ENCODE measurements around the gene NUP35. TPM values are rescaled to one million over a fixed set of nuclear protein-coding genes. Genes with fewer than 3 reads are reported as not detected.

NUP35 gene
- total RNA-seq, 4 donors from 2014 or later, result 10.5 to 18.4 (median 13.7) TPM

DNA sequence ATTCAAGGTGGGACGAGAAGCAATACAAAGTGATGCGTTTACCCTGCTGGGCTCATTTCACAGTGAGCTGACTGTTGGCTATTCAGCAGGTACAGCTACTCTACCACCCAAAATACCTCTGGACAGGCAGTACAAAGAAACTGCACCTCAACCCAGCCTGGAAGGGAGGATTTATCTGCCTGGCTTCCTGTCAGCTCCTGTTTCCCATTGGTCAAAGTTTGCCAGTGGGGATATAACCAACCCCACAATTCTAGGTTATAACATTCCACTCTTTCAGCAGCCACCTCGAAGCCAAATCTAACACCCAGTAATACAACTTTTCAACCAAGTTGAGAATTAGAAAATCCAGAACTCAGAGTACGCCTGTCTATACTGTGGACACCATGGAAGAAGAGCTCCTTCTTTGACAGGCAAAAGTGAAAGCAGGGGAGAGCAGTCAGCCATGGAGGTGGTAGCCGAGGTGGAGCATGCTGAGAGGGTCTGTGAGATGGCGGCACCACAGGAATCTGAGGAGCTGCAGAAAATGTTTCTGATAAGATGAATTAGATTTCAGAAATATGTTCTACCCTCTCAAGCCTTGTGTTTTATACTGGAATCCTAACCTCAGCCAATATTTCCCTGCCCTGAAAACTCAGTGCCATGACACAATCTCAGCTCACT lies 34.9 kb upstream of the NUP35 start:
- ATAC-seq (ENCODE audit: low FRiP score) (no peak), DNase-seq (ENCODE audit: low spot score) (no peak)
- TF ChIP-seq, protein P1, sequence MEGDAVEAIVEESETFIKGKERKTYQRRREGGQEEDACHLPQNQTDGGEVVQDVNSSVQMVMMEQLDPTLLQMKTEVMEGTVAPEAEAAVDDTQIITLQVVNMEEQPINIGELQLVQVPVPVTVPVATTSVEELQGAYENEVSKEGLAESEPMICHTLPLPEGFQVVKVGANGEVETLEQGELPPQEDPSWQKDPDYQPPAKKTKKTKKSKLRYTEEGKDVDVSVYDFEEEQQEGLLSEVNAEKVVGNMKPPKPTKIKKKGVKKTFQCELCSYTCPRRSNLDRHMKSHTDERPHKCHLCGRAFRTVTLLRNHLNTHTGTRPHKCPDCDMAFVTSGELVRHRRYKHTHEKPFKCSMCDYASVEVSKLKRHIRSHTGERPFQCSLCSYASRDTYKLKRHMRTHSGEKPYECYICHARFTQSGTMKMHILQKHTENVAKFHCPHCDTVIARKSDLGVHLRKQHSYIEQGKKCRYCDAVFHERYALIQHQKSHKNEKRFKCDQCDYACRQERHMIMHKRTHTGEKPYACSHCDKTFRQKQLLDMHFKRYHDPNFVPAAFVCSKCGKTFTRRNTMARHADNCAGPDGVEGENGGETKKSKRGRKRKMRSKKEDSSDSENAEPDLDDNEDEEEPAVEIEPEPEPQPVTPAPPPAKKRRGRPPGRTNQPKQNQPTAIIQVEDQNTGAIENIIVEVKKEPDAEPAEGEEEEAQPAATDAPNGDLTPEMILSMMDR (IDR thresholded peaks at IDR 0.05), result no peak

DNA sequence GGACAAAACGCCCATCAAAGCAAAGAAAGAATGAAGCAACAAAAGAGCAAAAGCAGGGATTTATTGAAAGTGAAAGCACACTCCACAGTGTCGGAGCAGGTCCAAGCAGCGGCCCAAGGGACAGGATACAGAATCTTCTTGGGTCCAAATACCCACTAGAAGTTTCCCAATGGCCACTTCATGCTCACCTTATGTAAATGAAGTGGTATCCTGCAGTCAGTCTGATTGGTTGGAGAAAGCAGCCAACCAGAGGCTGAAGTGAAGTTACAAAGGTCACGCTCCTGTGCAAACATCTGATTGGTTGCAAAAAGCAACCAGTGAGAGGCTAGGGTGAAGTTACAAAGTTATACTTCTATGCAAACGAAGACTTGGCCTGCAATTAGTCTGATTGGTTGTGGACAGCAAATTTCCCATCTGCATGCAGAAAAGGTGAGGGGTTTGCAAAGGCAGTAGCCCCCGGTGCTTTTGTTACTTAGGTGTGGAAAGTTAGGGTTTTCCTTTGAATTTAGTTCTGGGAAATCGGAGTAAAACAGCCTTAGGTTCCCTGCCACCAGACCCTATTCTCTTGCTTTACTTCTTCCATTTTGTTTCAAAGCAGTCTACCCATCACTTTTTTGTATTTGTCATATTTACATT lies 32.8 kb upstream of the NUP35 start:
- TF ChIP-seq, protein P1 (IDR thresholded peaks at IDR 0.05), result no peak
- no peak for DNase-seq (ENCODE audit: low spot score)
- no peak for ATAC-seq (ENCODE audit: low FRiP score)

DNA sequence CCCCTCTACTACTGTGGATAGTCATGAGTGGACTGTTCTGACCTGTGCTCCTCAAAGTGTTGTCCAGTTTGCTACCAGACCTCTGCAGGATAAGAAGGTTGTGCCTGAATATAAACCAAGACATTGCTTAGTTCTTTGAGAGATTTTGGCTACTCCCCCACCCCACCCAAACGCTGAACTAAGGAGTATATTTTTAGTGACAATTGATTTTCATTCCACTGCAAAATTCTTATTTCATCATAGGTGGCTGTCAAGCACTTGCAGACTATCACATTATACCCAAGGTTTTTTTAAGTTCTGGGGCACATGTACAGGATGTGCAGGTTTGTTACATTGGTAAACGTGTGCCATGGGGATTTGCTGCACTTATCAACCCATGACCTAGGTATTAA lies 32.3 kb upstream of the NUP35 start:
- DNase-seq (ENCODE audit: low spot score), result no peak
- TF ChIP-seq, protein P1 (IDR thresholded peaks at IDR 0.05), result no peak
- ATAC-seq (ENCODE audit: low FRiP score), result no peak

DNA sequence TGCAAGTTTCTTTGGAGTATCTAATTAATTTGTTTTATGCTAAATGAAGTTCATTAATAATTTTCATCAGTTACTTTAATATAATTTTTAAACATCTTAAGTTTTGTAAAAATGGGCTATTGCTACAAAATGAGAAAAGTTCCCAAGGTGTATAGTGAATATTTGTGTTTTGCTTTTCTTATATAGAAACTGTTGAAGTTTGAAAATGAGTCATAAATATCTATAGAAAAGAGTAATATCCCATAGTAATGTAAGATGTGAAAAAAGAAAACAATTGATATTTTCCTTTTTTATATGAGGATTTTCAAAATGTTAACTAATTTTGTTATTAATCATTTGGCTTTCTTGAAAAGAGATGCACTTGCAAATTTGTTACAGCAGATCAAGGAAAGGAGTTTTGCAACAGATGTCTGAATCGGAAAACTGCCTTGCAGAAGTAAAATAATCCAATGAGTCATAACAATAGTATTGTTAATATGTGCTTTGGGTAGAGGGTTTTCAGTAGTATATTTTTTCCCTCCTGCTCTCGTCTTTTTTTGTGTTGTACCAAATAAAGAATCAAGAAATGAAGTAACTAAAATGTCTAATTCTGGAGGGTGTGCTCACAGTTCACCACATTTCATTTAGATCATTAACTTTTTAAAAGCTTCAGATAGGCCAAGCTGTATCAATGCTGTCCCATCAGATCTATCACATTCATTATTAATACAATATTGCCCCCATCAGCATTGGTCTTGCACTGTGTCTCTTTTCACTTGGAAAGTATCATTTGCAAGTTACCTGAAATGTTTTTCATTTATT lies 30.2 kb upstream of the NUP35 start:
- no peak for ATAC-seq (ENCODE audit: low FRiP score)
- DNase-seq (ENCODE audit: low spot score), result no peak
- TF ChIP-seq, protein P1 (IDR thresholded peaks at IDR 0.05), result no peak

DNA sequence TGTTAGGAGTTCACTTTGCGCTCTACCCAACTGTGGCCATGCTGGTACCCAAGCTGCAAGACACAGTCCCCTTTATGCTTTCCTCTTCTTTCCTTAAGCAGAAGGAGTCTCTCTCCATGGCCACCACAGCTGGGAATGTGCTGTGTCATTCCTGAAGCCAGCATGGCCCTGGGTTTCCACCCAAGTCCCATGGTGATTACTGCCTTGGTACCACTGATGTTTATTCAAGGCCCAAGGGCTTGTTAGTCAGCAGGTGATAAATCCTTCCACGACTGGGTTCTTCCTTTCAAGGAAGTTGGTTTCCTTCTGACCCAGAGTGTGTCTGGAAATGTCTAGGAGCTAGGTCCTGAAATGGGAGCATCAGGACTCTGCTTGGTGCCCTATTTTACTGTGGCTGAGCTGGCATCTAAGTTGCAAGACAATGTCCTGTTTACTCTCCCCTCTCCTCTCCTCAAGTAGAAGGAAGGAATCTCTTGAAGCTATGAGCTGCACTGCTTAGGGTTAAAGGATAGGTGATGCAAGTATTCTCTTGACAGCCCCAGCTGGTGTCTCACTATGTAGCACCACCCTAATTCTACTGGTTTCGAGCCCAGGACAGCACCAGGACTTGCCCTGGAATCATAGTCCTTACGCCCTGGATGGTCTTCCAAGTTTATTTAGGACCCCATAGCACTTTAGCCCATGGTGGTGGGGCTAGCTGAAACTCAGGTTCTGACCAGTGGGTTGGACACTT lies 18.7 kb upstream of the NUP35 start:
- DNase-seq (ENCODE audit: low spot score) (no peak), ATAC-seq (ENCODE audit: low FRiP score) (no peak)
- TF ChIP-seq, protein P1 (IDR thresholded peaks at IDR 0.05), result no peak

DNA sequence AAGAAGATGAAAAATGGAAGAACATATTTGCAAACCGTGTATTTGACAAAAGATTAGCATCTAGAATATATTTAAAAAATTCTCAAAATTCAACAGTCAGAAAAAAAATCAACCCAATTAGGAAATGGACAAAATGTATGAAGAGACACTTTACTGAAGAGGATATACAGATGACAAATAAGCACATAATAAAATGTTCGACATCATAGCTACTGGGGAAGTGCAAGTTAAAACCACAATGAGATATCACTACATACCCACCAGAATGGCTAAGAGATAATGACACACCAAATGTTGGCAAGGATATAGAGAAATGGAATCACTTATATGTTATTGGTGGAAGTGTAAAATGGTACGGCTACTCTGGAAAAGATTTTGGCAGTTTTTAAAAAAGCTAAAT lies 11.7 kb upstream of the NUP35 start:
- DNase-seq (ENCODE audit: low spot score) (no peak), ATAC-seq (ENCODE audit: low FRiP score) (no peak)

More for the DNA sequence above, 11.7 kb upstream of the NUP35 start:
- TF ChIP-seq, protein P1 (IDR thresholded peaks at IDR 0.05), result no peak
